GM23338 (cell line): Measurements from ENCODE around the gene CEBPZOS. TPM values are rescaled to one million over a fixed set of nuclear protein-coding genes. Genes with fewer than 3 reads are reported as not detected.

ENCODE experiments used
- ATAC-seq: fragments of 200-7000 bp; cut with Tn5 transposase; 3 replicates; pipeline ENCODE4 v1.9.1; 2020
- DNase-seq: peaks from one replicate; pipeline ENCODE4 v3.0.0-alpha.2; 2015; ENCODE audit warnings: low spot score
- H2AFZ ChIP-seq: fragments of 200-600 bp; sonication (generic); 2 replicates; pipeline ENCODE4 v1.8.0; 2016; ENCODE audit warnings: antibody characterized with exemption, mild to moderate bottlenecking, moderate library complexity
- H3F3A ChIP-seq: fragments of 200-600 bp; sonication (generic); replicated peaks from 2 replicates; pipeline ENCODE4 v1.8.0; 2017; ENCODE audit warnings: antibody characterized with exemption, mixed run types, low read depth
- H3K27ac ChIP-seq: fragments of 200-600 bp; sonication (generic); 2 replicates; pipeline ENCODE4 v1.6.1; 2016; ENCODE audit warnings: low read depth
- H3K27me3 ChIP-seq: fragments of 200-600 bp; sonication (generic); 2 replicates; pipeline ENCODE4 v1.8.0; 2016; ENCODE audit warnings: mild to moderate bottlenecking, mixed run types, moderate library complexity; ENCODE audit not compliant: insufficient read depth
- H3K36me3 ChIP-seq: fragments of 200-600 bp; sonication (generic); 2 replicates; pipeline ENCODE4 v1.8.0; 2016; ENCODE audit warnings: mild to moderate bottlenecking; ENCODE audit not compliant: insufficient read depth
- H3K4me1 ChIP-seq: fragments of 200-600 bp; sonication (generic); 2 replicates; pipeline ENCODE4 v1.8.0; 2016; ENCODE audit warnings: mild to moderate bottlenecking, moderate library complexity; ENCODE audit not compliant: insufficient read depth
- H3K4me2 ChIP-seq: fragments of 200-600 bp; sonication (generic); 2 replicates; pipeline ENCODE4 v1.7.1; 2017; ENCODE audit warnings: mixed run types
- H3K4me3 ChIP-seq: fragments of 200-600 bp; sonication (generic); 2 replicates; pipeline ENCODE4 v1.6.1; 2016; ENCODE audit warnings: mixed run types
- H3K79me2 ChIP-seq: fragments of 200-600 bp; sonication (generic); replicated peaks from 2 replicates; pipeline ENCODE4 v1.8.0; 2017; ENCODE audit warnings: mild to moderate bottlenecking; ENCODE audit not compliant: insufficient read depth
- H3K9me2 ChIP-seq: fragments of 200-600 bp; sonication (generic); 2 replicates; pipeline ENCODE4 v1.8.0; 2017; ENCODE audit not compliant: insufficient read depth
- H4K20me1 ChIP-seq: fragments of 200-600 bp; sonication (generic); replicated peaks from 2 replicates; pipeline ENCODE4 v1.8.0; 2017; ENCODE audit warnings: mild to moderate bottlenecking; ENCODE audit not compliant: insufficient read depth
- H3K27ac Mint-ChIP-seq: 2 replicates; pipeline ENCODE4 v1.8.0; 2020; ENCODE audit warnings: inconsistent platforms, mild to moderate bottlenecking, moderate library complexity, mixed read lengths
- H3K27me3 Mint-ChIP-seq: 3 replicates; pipeline ENCODE4 v1.8.0; 2022; ENCODE audit warnings: low read depth, mild to moderate bottlenecking, moderate library complexity, mixed read lengths, inconsistent platforms; ENCODE audit not compliant: insufficient read depth, poor library complexity
- H3K36me3 Mint-ChIP-seq: 3 replicates; pipeline ENCODE4 v1.8.0; 2021; ENCODE audit warnings: low read depth, mild to moderate bottlenecking, inconsistent platforms, moderate library complexity, mixed read lengths
- H3K4me1 Mint-ChIP-seq: 3 replicates; pipeline ENCODE4 v1.8.0; 2020; ENCODE audit warnings: mild to moderate bottlenecking, inconsistent platforms, mixed read lengths
- H3K4me3 Mint-ChIP-seq: 3 replicates; pipeline ENCODE4 v1.8.0; 2021; ENCODE audit warnings: moderate library complexity, mild to moderate bottlenecking, inconsistent platforms, mixed read lengths
- H3K9me3 Mint-ChIP-seq: 3 replicates; pipeline ENCODE4 v1.8.0; 2020; ENCODE audit warnings: moderate library complexity, mild to moderate bottlenecking, inconsistent platforms, mixed read lengths
- CREB1 ChIP-seq: fragments of 250-450 bp; sonication (Bioruptor Pico); IDR thresholded peaks from 2 replicates; pipeline ENCODE4 v1.5.0; 2020; ENCODE audit warnings: low read depth, mild to moderate bottlenecking, moderate library complexity
- EZH2 ChIP-seq: fragments of 200-600 bp; sonication (generic); IDR thresholded peaks from one replicate; pipeline ENCODE4 v1.8.0; 2017; ENCODE audit warnings: antibody characterized with exemption, mild to moderate bottlenecking, low read depth; ENCODE audit not compliant: unreplicated experiment
- JUNB ChIP-seq: IDR thresholded peaks from one replicate; pipeline ENCODE4 v1.6.1; 2016; ENCODE audit warnings: antibody characterized with exemption; ENCODE audit not compliant: unreplicated experiment
- NANOG ChIP-seq: IDR thresholded peaks from 2 replicates; pipeline ENCODE4 v1.6.1; 2016; ENCODE audit warnings: antibody characterized with exemption, borderline replicate concordance
- POLR2AphosphoS5 ChIP-seq: IDR thresholded peaks from 2 replicates; pipeline ENCODE4 v1.6.1; 2016; ENCODE audit warnings: antibody characterized with exemption, low read depth
- ZNF114 ChIP-seq: fragments of 250-450 bp; sonication (Bioruptor Pico); IDR thresholded peaks from 2 replicates; pipeline ENCODE4 v1.5.0; 2020; ENCODE audit warnings: mild to moderate bottlenecking, moderate library complexity
- ZNF331 ChIP-seq: fragments of 250-450 bp; sonication (Bioruptor Pico); IDR thresholded peaks from 2 replicates; pipeline ENCODE4 v1.5.0; 2020; ENCODE audit warnings: low read depth, mild to moderate bottlenecking, moderate library complexity
- polyA plus RNA-seq: library from polyadenylated mRNA; unstranded; fragments of >200 nt; fragmentation: Nextera tagmentation; extraction: Ambion mirVana; gene quantifications from 2 replicates; pipeline ENCODE4 v1.2.1, GENCODE V29; 2016
- total RNA-seq: library from RNA; depleted of rRNA; stranded (reverse); fragments of >200 nt; shearing (Covaris generic); gene quantifications from 2 replicates; pipeline ENCODE4 v1.2.3, GENCODE V29; 2014
- TF ChIP-seq, protein P1 (sequence below): IDR thresholded peaks from one replicate; pipeline ENCODE4 v1.6.1; 2018; ENCODE audit warnings: antibody characterized with exemption; ENCODE audit not compliant: unreplicated experiment
- TF ChIP-seq, protein P2 (sequence below): fragments of 250-450 bp; sonication (Bioruptor Pico); IDR thresholded peaks from 2 replicates; pipeline ENCODE4 v1.5.0; 2020; ENCODE audit warnings: mild to moderate bottlenecking, moderate library complexity

The CEBPZOS gene
- total and polyA plus RNA-seq, 2 experiments from 2014 or later: 83.6 to 191 TPM

DNA sequence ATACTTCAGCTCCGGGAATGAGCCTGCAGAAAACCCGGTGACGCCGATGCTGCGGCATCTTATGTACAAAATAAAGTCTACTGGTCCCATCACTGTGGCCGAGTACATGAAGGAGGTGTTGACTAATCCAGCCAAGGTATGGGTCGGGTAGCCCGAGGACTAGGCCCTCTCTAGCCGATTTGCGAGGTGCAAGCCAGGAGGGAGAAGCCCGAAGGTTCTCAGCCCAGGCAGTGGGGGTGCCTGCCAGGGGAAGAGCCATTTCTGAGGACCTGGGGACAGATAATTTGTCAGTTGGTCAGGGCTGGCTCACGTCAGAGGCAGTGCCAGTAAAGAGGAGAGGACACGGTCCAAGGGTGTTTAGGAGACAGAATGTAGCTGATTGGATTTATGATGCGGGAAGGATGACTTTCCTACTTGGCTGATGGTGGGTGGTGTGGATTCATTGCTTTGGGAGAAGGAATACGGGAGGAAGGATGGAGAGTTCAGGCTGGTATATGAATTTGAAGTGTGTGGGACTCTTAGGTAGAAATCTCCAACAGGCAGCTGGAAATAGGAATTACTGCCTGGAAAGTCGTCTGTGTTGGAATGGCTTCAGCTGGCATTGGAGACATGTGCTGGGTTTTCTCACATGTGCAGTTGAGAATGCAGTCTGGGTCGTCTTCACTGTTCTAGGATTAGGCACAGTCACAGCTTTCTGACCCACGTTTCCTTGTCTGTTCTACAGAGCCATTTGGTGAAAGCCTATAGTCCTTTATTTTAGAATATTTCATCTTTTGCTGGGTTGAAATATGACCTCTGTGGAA lies 36.0 kb downstream of the CEBPZOS start:
- H2AFZ ChIP-seq: peak overlapping the region; percentile 77; the same call in 1 of the 2 replicates
- peak overlapping the region; percentile 76; the same call in 1 of the 2 replicates for H3K27ac ChIP-seq

More for the DNA sequence above, 36.0 kb downstream of the CEBPZOS start:
- Mint-ChIP-seq H3K27me3 (no peaks in the 10 kb centered on the region), H3K27ac (no peak overlapping the region), H3K9me3 (no peaks in the 10 kb centered on the region), H3K36me3 (peaks cover 53% of the 10 kb centered on the region), H3K4me3 (no peak overlapping the region), H3K4me1 (peaks cover 23% of the 10 kb centered on the region)
- Histone ChIP-seq H3K4me2 (peak overlapping the region; percentile 86), H3K79me2 (peaks cover 100% of the 10 kb centered on the region), H3F3A (peaks cover 20% of the 10 kb centered on the region), H3K27me3 (no peaks in the 10 kb centered on the region), H3K9me2 (peaks cover 5% of the 10 kb centered on the region; the same call in 1 of the 2 replicates), H3K36me3 (peaks cover 21% of the 10 kb centered on the region), H4K20me1 (peaks cover 18% of the 10 kb centered on the region), H3K4me1 (peaks cover 45% of the 10 kb centered on the region), H3K4me3 (peak overlapping the region; percentile 95)
- TF ChIP-seq, protein P1, sequence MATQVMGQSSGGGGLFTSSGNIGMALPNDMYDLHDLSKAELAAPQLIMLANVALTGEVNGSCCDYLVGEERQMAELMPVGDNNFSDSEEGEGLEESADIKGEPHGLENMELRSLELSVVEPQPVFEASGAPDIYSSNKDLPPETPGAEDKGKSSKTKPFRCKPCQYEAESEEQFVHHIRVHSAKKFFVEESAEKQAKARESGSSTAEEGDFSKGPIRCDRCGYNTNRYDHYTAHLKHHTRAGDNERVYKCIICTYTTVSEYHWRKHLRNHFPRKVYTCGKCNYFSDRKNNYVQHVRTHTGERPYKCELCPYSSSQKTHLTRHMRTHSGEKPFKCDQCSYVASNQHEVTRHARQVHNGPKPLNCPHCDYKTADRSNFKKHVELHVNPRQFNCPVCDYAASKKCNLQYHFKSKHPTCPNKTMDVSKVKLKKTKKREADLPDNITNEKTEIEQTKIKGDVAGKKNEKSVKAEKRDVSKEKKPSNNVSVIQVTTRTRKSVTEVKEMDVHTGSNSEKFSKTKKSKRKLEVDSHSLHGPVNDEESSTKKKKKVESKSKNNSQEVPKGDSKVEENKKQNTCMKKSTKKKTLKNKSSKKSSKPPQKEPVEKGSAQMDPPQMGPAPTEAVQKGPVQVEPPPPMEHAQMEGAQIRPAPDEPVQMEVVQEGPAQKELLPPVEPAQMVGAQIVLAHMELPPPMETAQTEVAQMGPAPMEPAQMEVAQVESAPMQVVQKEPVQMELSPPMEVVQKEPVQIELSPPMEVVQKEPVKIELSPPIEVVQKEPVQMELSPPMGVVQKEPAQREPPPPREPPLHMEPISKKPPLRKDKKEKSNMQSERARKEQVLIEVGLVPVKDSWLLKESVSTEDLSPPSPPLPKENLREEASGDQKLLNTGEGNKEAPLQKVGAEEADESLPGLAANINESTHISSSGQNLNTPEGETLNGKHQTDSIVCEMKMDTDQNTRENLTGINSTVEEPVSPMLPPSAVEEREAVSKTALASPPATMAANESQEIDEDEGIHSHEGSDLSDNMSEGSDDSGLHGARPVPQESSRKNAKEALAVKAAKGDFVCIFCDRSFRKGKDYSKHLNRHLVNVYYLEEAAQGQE: no peak
- TF ChIP-seq POLR2AphosphoS5 (no peak), CREB1 (CRISPR knock-in tag) (no peak), NANOG (no peak), JUNB (no peak), ZNF331 (CRISPR knock-in tag) (no peak), EZH2 (no peak), ZNF114 (CRISPR knock-in tag) (no peak)
- TF ChIP-seq, protein P2, sequence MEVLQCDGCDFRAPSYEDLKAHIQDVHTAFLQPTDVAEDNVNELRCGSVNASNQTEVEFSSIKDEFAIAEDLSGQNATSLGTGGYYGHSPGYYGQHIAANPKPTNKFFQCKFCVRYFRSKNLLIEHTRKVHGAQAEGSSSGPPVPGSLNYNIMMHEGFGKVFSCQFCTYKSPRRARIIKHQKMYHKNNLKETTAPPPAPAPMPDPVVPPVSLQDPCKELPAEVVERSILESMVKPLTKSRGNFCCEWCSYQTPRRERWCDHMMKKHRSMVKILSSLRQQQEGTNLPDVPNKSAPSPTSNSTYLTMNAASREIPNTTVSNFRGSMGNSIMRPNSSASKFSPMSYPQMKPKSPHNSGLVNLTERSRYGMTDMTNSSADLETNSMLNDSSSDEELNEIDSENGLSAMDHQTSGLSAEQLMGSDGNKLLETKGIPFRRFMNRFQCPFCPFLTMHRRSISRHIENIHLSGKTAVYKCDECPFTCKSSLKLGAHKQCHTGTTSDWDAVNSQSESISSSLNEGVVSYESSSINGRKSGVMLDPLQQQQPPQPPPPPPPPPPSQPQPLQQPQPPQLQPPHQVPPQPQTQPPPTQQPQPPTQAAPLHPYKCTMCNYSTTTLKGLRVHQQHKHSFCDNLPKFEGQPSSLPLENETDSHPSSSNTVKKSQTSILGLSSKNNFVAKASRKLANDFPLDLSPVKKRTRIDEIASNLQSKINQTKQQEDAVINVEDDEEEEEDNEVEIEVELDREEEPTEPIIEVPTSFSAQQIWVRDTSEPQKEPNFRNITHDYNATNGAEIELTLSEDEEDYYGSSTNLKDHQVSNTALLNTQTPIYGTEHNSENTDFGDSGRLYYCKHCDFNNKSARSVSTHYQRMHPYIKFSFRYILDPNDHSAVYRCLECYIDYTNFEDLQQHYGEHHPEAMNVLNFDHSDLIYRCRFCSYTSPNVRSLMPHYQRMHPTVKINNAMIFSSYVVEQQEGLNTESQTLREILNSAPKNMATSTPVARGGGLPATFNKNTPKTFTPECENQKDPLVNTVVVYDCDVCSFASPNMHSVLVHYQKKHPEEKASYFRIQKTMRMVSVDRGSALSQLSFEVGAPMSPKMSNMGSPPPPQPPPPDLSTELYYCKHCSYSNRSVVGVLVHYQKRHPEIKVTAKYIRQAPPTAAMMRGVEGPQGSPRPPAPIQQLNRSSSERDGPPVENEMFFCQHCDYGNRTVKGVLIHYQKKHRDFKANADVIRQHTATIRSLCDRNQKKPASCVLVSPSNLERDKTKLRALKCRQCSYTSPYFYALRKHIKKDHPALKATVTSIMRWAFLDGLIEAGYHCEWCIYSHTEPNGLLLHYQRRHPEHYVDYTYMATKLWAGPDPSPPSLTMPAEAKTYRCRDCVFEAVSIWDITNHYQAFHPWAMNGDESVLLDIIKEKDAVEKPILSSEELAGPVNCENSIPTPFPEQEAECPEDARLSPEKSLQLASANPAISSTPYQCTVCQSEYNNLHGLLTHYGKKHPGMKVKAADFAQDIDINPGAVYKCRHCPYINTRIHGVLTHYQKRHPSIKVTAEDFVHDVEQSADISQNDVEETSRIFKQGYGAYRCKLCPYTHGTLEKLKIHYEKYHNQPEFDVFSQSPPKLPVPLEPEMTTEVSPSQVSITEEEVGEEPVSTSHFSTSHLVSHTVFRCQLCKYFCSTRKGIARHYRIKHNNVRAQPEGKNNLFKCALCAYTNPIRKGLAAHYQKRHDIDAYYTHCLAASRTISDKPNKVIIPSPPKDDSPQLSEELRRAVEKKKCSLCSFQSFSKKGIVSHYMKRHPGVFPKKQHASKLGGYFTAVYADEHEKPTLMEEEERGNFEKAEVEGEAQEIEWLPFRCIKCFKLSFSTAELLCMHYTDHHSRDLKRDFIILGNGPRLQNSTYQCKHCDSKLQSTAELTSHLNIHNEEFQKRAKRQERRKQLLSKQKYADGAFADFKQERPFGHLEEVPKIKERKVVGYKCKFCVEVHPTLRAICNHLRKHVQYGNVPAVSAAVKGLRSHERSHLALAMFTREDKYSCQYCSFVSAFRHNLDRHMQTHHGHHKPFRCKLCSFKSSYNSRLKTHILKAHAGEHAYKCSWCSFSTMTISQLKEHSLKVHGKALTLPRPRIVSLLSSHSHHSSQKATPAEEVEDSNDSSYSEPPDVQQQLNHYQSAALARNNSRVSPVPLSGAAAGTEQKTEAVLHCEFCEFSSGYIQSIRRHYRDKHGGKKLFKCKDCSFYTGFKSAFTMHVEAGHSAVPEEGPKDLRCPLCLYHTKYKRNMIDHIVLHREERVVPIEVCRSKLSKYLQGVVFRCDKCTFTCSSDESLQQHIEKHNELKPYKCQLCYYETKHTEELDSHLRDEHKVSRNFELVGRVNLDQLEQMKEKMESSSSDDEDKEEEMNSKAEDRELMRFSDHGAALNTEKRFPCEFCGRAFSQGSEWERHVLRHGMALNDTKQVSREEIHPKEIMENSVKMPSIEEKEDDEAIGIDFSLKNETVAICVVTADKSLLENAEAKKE (CRISPR knock-in tag): no peak
- DNase-seq (peak; percentile 24), ATAC-seq (peak; percentile 30)
